SKM-1 treated with dmso at 0.1 percent for 144 hours (cell line): ENCODE measurements around the gene TSSC4.

ENCODE experiments used
- DNase-seq: peaks from one replicate; lab custom pipeline; 2025; ENCODE audit not compliant: unreplicated experiment; lab: John Stamatoyannopoulos, UW

Gene TSSC4

GRCh38 chr11:2415601-2416380 lies 15.2 kb downstream of the TSSC4 start:
- no peak for DNase-seq

DNA sequence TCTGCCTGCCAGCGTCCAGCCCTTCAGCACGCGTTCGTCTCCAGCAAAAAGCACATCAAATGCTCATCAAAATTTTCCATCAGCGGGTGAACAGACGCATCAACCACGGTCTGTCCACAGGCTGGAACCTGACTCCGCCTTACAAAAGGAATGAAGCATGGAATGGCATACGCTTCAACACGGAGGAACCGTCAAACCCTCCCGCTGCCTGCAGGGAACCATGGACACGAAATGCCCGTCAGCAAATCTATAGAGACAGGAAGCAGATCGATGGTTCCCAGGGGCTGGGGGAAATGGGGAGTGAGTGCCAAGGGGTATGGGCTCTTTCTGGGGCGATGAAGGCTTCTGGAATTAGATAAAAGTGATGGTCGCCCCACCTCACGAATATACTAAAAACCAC lies 16.2 kb downstream of the TSSC4 start:
- DNase-seq = no peak

DNA sequence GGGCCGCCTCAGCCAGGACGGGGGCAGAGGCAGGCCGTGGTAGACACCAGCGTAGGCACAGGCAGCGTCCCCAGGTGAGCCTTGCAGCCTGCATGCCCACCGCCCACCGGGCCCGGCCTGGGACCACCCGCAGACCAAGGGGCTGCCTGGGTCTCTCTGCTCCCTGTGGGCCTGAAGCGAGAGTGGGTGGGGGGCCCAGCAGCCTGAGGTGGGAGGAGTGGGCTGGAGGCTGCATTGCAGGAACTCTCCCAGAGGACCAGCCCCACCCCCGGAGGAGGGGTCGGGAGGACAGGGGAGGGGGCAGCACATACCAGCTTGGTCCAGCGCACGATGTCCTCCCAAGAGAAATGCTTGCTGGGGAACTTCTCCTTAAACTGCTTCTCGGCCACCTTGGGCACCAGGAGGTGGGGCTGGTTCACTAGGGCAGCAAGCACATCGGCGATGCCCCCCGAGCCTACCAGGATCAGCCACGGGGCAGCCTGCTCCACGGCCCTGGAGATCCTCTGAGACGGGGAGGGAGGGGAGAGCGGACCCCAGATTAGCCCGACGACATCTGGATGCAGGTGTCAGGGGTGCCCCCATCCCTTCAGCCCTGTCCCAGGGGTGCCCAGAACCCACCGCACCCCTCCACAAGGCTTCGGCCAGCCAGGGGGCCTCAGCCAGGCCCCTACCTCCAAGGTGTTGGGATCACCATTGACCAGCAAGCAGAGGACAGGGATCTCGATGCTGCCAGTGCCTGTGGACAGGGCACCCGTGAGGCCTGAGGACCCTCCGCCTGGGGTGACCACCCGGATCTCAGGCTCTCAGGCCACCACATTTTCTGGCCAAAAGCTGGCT lies 17.5 kb downstream of the TSSC4 start:
- DNase-seq = no peak

GRCh38 chr11:2418693-2419360 lies 18.3 kb downstream of the TSSC4 start:
- no peak for DNase-seq

GRCh38 chr11:2419638-2420501 lies 19.3 kb downstream of the TSSC4 start:
- peak; percentile 66 for DNase-seq

GRCh38 chr11:2420502-2421225 lies 20.1 kb downstream of the TSSC4 start:
- peak; percentile 62 for DNase-seq

DNA sequence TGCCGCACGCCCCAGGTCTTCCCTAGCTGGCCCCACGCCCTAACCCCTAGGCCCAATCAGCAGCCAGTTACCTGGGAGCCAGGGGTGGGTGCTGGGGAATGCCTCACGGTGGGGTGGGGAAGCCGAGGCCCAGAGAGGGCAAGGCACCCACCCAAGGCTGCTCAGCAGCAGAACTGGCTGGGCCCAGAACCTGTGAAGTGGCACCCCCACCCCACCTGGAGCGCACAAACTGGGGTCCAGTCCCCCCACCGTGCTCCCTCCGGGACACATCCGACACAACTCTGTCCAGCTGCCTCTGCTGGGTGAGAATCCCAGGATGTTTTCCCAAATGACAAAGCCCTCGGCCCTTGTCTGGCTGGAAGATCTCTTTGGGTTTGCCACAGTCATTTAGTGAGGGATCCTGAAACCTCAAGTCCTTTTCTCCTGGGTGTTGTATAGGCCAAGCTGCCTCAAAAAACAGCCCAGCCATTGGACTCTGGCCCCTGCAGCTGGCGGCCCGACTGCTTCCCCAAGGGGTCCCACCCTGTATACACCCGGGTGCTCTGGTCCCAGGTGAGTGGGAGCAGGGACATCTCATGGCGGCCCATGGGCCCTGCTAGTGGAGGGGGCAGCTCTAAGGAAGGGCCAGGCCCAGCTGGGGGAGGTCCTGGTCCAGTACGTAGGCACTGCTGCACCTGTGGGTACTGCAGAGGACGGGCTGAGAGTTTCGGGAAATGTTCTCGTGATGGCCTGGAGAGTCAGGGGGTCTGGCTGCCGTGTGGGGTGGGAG lies 20.9 kb downstream of the TSSC4 start:
- no peak for DNase-seq

DNA sequence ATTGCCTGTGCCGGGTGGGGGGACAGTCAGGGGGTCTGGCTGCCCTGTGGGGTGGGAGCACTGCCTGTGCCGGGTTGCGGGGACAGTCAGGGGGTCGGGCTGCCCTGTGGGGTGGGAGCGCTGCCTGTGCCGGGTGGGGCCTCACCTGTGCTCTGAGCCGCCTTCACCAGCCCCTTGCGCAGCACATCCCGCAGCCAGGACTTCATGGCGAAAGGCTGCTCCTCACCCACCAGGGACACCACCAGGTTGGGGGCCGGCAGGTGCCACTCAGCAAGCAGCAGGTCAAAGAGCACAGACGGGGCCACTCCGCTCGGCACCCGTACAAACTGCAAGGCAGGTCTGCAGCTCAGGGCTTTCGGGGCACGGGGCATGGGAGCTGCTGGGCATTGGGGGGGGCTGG lies 21.4 kb downstream of the TSSC4 start:
- DNase-seq = no peak

GRCh38 chr11:2422461-2423156 lies 22.1 kb downstream of the TSSC4 start:
- DNase-seq = no peak

- DNase-seq = no peak
Observed at GRCh38 chr11:2423157-2424025, 22.8 kb downstream of the TSSC4 start.

- peak; percentile 14 for DNase-seq
Observed at GRCh38 chr11:2424811-2425495, 24.4 kb downstream of the TSSC4 start.

GRCh38 chr11:2425506-2425905 lies 25.0 kb downstream of the TSSC4 start:
- no peak for DNase-seq

DNA sequence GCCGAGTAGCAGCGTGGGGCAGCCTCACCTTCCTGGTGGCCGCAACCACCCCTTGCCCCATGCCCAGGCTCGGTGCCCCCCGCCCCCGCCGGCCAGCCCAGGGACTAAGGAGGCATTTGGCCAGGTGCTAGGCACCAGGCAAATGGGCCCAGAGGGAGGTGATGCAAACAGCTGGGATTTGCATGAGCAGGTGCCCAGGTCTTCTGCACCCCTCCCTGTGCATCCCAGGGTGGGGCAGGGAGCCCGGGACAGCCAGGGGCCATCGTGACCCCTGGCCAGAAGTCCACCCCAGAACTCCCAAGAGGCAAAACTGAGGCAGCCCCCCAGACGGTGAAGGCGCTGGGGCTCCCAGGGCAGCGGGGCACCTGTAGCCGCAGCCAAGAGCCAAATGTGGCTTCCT lies 25.7 kb downstream of the TSSC4 start:
- DNase-seq = no peak

- DNase-seq = no peak
Observed at GRCh38 chr11:2426826-2427521, 26.4 kb downstream of the TSSC4 start.

GRCh38 chr11:2427721-2428321 lies 27.3 kb downstream of the TSSC4 start:
- DNase-seq = no peak

GRCh38 chr11:2428322-2428795 lies 27.8 kb downstream of the TSSC4 start:
- DNase-seq = peak; percentile 56
